ENCODE data around the gene PMIS2.

PMIS2 gene

GRCh38 chr19:35633727-35634440 is 47.9 kb downstream of the PMIS2 start:
- DNase-seq (ENCODE audit: low spot score) = no peak

DNA sequence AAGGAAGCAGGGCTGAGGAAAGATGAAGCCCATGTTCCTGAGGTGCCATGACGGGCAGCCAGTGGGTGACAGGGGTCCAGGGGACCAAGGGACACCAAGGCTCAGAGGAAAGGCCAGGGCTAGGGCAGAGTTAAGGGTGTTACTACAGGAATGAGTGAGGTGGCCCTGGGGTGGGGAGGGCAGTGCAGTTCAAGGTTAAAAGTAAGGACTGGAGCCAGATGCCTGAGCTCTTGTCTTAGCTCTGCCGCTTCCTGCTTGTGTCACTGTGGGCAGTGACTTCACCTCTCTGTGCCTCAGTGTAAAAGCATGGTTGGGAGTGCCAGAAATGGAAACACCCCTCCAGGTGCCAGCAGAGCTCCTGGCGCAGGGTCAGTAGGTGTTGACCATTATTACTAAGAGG is 50.7 kb downstream of the PMIS2 start:
- no peak for DNase-seq (ENCODE audit: low spot score)

Measured in putamen (tissue), 1 donor.